Measurements from ENCODE around the gene C2CD2.

DNA sequence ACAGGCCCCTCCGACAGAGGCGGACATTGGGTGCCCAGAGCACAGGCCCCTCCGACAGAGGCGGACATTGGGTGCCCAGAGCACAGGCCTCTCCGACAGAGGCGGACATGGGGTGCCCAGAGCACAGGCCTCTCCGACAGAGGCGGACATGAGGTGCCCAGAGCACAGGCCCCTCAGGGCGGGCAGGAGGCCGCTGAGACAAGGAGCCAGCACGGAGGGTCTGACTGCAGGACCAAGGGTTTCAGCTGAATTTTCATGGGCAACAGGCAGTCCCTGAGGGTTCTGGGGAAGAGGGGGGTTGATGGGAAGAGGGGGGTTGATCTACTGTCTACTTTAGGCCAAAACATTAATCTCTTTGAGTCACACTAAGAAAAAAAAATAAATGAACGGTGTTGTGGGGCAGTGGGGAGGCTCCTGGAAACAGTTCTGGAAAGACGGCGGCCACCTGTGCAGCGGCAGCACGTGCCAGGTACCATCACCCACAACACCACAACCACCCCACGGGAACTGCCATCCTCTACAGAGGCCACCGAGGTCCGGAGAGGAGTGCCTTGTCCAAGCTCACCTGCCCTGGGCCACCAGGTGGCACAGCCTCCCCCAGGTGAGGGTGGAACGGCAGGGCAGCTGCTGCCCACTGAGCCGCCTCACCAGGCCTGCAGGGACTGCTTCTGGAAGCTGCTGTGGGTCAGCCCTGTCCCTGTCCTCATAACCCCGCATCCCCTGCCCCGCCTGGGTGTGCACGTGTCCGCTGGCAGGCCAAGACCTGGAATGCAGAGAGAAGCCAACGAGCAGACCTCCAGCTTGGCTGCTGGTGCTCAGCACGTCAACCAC lies 95.1 kb downstream of the C2CD2 start:
- TF ChIP-seq POLR2AphosphoS5 (IDR thresholded peaks at IDR 0.05; ENCODE audit: low read depth, low read length) (no peak), CTCF (IDR thresholded peaks at IDR 0.05; ENCODE audit: control extremely low read depth in 1 of 3, insufficient read depth in 1 of 3, low read depth in 1 of 3, low read length in 3 of 3) (no peak), POLR2A (IDR thresholded peaks at IDR 0.05; ENCODE audit: control extremely low read depth in 1 of 2, low read depth in 2 of 2, low read length in 2 of 2) (no peak), TEAD4 (IDR thresholded peaks at IDR 0.05; ENCODE audit: low read depth, low read length) (no peak), JUND (IDR thresholded peaks at IDR 0.05; ENCODE audit: low read length) (no peak), EP300 (IDR thresholded peaks at IDR 0.05; ENCODE audit: borderline replicate concordance in 1 of 2, low read depth in 2 of 2, low read length in 2 of 2) (no peak)
